GM12872 (cell line): ENCODE results near the gene MNAT1.

Experiments
- CTCF ChIP-seq: IDR thresholded peaks from 3 replicates; pipeline ENCODE4 v1.5.1; 2011; ENCODE audit warnings: low read depth, mild to moderate bottlenecking, low read length, moderate library complexity; ENCODE audit not compliant: insufficient read depth

Gene MNAT1

GRCh38 chr14:60815371-60815770, 80.8 kb downstream of the MNAT1 start:
- no peak for TF ChIP-seq CTCF

GRCh38 chr14:60817113-60817512, 82.6 kb downstream of the MNAT1 start:
- no peak for TF ChIP-seq CTCF

- no peak for TF ChIP-seq CTCF
Observed at GRCh38 chr14:60819575-60819974, 85.0 kb downstream of the MNAT1 start.

- no peak for TF ChIP-seq CTCF
Observed at GRCh38 chr14:60838601-60839000, 104.0 kb downstream of the MNAT1 start.

- no peak for TF ChIP-seq CTCF
Observed at GRCh38 chr14:60839057-60839456, 104.5 kb downstream of the MNAT1 start.

GRCh38 chr14:60839657-60840056, 105.1 kb downstream of the MNAT1 start:
- TF ChIP-seq CTCF, result no peak

- TF ChIP-seq CTCF, result no peak
Observed at GRCh38 chr14:60840313-60840712, 105.8 kb downstream of the MNAT1 start.

- TF ChIP-seq CTCF, result no peak
Observed at GRCh38 chr14:60845523-60845922, 111.0 kb downstream of the MNAT1 start.
